Dendritic cell treated with granulocyte-macrophage colony-stimulating factor and Interleukin-4, amounts not matched to agents 40 ng/mL and 50 ng/mL, for 4 days (primary cell): ENCODE results near the gene MTARC1.

Experiments
- H3K27ac Mint-ChIP-seq: one replicate; pipeline ENCODE4 v1.8.0; 2022; ENCODE audit warnings: mild to moderate bottlenecking, mixed read lengths
- H3K27me3 Mint-ChIP-seq: one replicate; pipeline ENCODE4 v1.8.0; 2022; ENCODE audit warnings: mild to moderate bottlenecking, mixed read lengths
- H3K36me3 Mint-ChIP-seq: one replicate; pipeline ENCODE4 v1.8.0; 2022; ENCODE audit warnings: low read depth, mixed read lengths
- H3K4me1 Mint-ChIP-seq: one replicate; pipeline ENCODE4 v1.8.0; 2022; ENCODE audit warnings: low read depth, mixed read lengths
- H3K4me3 Mint-ChIP-seq: one replicate; pipeline ENCODE4 v1.8.0; 2022; ENCODE audit warnings: mild to moderate bottlenecking, moderate library complexity, mixed read lengths
- H3K9me3 Mint-ChIP-seq: one replicate; pipeline ENCODE4 v1.8.0; 2022; ENCODE audit warnings: mixed read lengths
- intact Hi-C: fragments of 100-400 bp; cut with micrococcal nuclease; formaldehyde crosslinking; loops from one replicate; pipeline ENCODE4 v1.15.0; 2022

Gene MTARC1

GRCh38 chr1:220757441-220757840, 29.3 kb upstream of the MTARC1 start:
- H3K27me3 Mint-ChIP-seq: peaks cover 1% of the 10 kb centered on the region
- H3K27ac Mint-ChIP-seq: no peak overlapping the region
- H3K9me3 Mint-ChIP-seq: no peaks in the 10 kb centered on the region
- peaks cover 17% of the 10 kb centered on the region for H3K4me1 Mint-ChIP-seq
- H3K4me3 Mint-ChIP-seq: no peak overlapping the region
- intact Hi-C loops: no loop called here
- no peaks in the 10 kb centered on the region for H3K36me3 Mint-ChIP-seq

GRCh38 chr1:220759147-220759546, 27.6 kb upstream of the MTARC1 start:
- H3K9me3 Mint-ChIP-seq: no peaks in the 10 kb centered on the region
- no peak overlapping the region for H3K27ac Mint-ChIP-seq
- intact Hi-C loops: no loop called here
- H3K4me3 Mint-ChIP-seq: no peak overlapping the region
- H3K27me3 Mint-ChIP-seq: no peaks in the 10 kb centered on the region
- no peaks in the 10 kb centered on the region for H3K36me3 Mint-ChIP-seq
- peaks cover 13% of the 10 kb centered on the region for H3K4me1 Mint-ChIP-seq

- H3K4me1 Mint-ChIP-seq: no peaks in the 10 kb centered on the region
- H3K27me3 Mint-ChIP-seq: no peaks in the 10 kb centered on the region
- intact Hi-C loops: no loop called here
- no peaks in the 10 kb centered on the region for H3K36me3 Mint-ChIP-seq
- H3K27ac Mint-ChIP-seq: no peak overlapping the region
- no peaks in the 10 kb centered on the region for H3K9me3 Mint-ChIP-seq
- H3K4me3 Mint-ChIP-seq: no peak overlapping the region
These were observed 24.9 kb upstream of the MTARC1 start for GRCh38 chr1:220761688-220762427.

- Mint-ChIP-seq H3K9me3 (no peaks in the 10 kb centered on the region), H3K36me3 (no peaks in the 10 kb centered on the region), H3K4me1 (peaks cover 24% of the 10 kb centered on the region), H3K4me3 (no peak overlapping the region), H3K27ac (no peak overlapping the region), H3K27me3 (no peaks in the 10 kb centered on the region)
- intact Hi-C loops: no loop called here
These were observed 22.0 kb upstream of the MTARC1 start for GRCh38 chr1:220764757-220765156.

GRCh38 chr1:220767312-220768125, 19.2 kb upstream of the MTARC1 start:
- H3K4me1 Mint-ChIP-seq: peaks cover 25% of the 10 kb centered on the region
- H3K27me3 Mint-ChIP-seq: peaks cover 2% of the 10 kb centered on the region
- H3K9me3 Mint-ChIP-seq: no peaks in the 10 kb centered on the region
- H3K36me3 Mint-ChIP-seq: no peaks in the 10 kb centered on the region
- intact Hi-C loops: no loop called here
- H3K4me3 Mint-ChIP-seq: no peak overlapping the region
- no peak overlapping the region for H3K27ac Mint-ChIP-seq

- Mint-ChIP-seq H3K9me3 (no peaks in the 10 kb centered on the region), H3K36me3 (no peaks in the 10 kb centered on the region), H3K27ac (no peak overlapping the region), H3K27me3 (peaks cover 2% of the 10 kb centered on the region), H3K4me1 (peaks cover 25% of the 10 kb centered on the region), H3K4me3 (no peak overlapping the region)
- intact Hi-C loops: no loop called here
These were observed 18.5 kb upstream of the MTARC1 start for GRCh38 chr1:220768126-220768601.

GRCh38 chr1:220769205-220769604, 17.5 kb upstream of the MTARC1 start:
- Mint-ChIP-seq H3K36me3 (no peaks in the 10 kb centered on the region), H3K27ac (no peak overlapping the region), H3K4me3 (no peak overlapping the region), H3K27me3 (peaks cover 2% of the 10 kb centered on the region), H3K4me1 (peaks cover 25% of the 10 kb centered on the region), H3K9me3 (no peaks in the 10 kb centered on the region)
- intact Hi-C loops: no loop called here

GRCh38 chr1:220770245-220770913, 16.3 kb upstream of the MTARC1 start:
- no peaks in the 10 kb centered on the region for H3K9me3 Mint-ChIP-seq
- no peak overlapping the region for H3K4me3 Mint-ChIP-seq
- H3K27me3 Mint-ChIP-seq: peaks cover 2% of the 10 kb centered on the region
- H3K27ac Mint-ChIP-seq: no peak overlapping the region
- intact Hi-C loops: loop anchor here (10.0 kb wide), 1 partner anchor 576 kb away; no protein-coding TSS in a partner anchor
- H3K36me3 Mint-ChIP-seq: no peaks in the 10 kb centered on the region
- H3K4me1 Mint-ChIP-seq: peaks cover 30% of the 10 kb centered on the region

- intact Hi-C loops: loop anchor here (10.0 kb wide), 1 partner anchor 578 kb away; no protein-coding TSS in a partner anchor
- Mint-ChIP-seq H3K27ac (no peak overlapping the region), H3K36me3 (no peaks in the 10 kb centered on the region), H3K27me3 (peaks cover 2% of the 10 kb centered on the region), H3K9me3 (no peaks in the 10 kb centered on the region), H3K4me1 (peaks cover 37% of the 10 kb centered on the region), H3K4me3 (no peak overlapping the region)
These were observed 13.9 kb upstream of the MTARC1 start for GRCh38 chr1:220772846-220773245.

- no peak overlapping the region for H3K4me3 Mint-ChIP-seq
These were observed 11.4 kb upstream of the MTARC1 start for GRCh38 chr1:220775240-220775853.

GRCh38 chr1:220776254-220776653, 10.5 kb upstream of the MTARC1 start:
- Mint-ChIP-seq H3K9me3 (no peaks in the 10 kb centered on the region), H3K27ac (no peak overlapping the region), H3K27me3 (peaks cover 2% of the 10 kb centered on the region), H3K4me3 (no peak overlapping the region), H3K36me3 (no peaks in the 10 kb centered on the region), H3K4me1 (peaks cover 16% of the 10 kb centered on the region)
- intact Hi-C loops: loop anchor here (1.0 to 10.0 kb wide), 5 partner anchors 44 to 581 kb away; partner anchors contain the start of gene C1orf115

More at GRCh38 chr1:220775240-220775853, 11.4 kb upstream of the MTARC1 start:
- H3K4me1 Mint-ChIP-seq: peaks cover 16% of the 10 kb centered on the region
- no peaks in the 10 kb centered on the region for H3K9me3 Mint-ChIP-seq
- peaks cover 2% of the 10 kb centered on the region for H3K27me3 Mint-ChIP-seq
- no peaks in the 10 kb centered on the region for H3K36me3 Mint-ChIP-seq
- intact Hi-C loops: loop anchor here (5.0 to 10.0 kb wide), 3 partner anchors 43 to 581 kb away; no protein-coding TSS in a partner anchor
- no peak overlapping the region for H3K27ac Mint-ChIP-seq

GRCh38 chr1:220776720-220777326, 9.9 kb upstream of the MTARC1 start:
- Mint-ChIP-seq H3K4me1 (peaks cover 16% of the 10 kb centered on the region), H3K36me3 (no peaks in the 10 kb centered on the region), H3K4me3 (no peak overlapping the region), H3K27me3 (peaks cover 2% of the 10 kb centered on the region), H3K9me3 (no peaks in the 10 kb centered on the region), H3K27ac (no peak overlapping the region)
- intact Hi-C loops: loop anchor here (1.0 to 10.0 kb wide), 5 partner anchors 45 to 582 kb away; partner anchors contain the start of gene C1orf115

GRCh38 chr1:220783453-220783852, 3.3 kb upstream of the MTARC1 start:
- Mint-ChIP-seq H3K4me3 (no peak overlapping the region), H3K4me1 (peaks cover 36% of the 10 kb centered on the region), H3K36me3 (no peaks in the 10 kb centered on the region), H3K9me3 (no peaks in the 10 kb centered on the region), H3K27ac (no peak overlapping the region), H3K27me3 (peaks cover 7% of the 10 kb centered on the region)
- intact Hi-C loops: no loop called here
